Stimulated activated naive B cell treated with anti-CD40 and anti-IgM and Interleukin-4, amounts not matched to agents 10 μg/mL and 1 μg/mL and 100 μg/mL, for 72 hours (primary cell): ENCODE measurements around the gene LPP.

ENCODE experiments used
- ATAC-seq, 2 donors: fragments of 150-1000 bp; cut with Tn5 transposase; replicated peaks; 2 replicates each; pipeline ENCODE4 v1.10.0; 2021; ENCODE audit warnings: moderate library complexity in 1 of 2
- DNase-seq: peaks from one replicate; pipeline ENCODE4 v3.0.0; 2021
- H3K27ac Mint-ChIP-seq: one replicate; pipeline ENCODE4 v1.8.0; 2022; ENCODE audit warnings: mild to moderate bottlenecking, mixed read lengths
- H3K27me3 Mint-ChIP-seq, 2 donors: one replicate each; pipeline ENCODE4 v1.8.0; 2022; ENCODE audit warnings: mixed read lengths in 2 of 2
- H3K36me3 Mint-ChIP-seq, 2 donors: one replicate each; pipeline ENCODE4 v1.8.0; 2022; ENCODE audit warnings: mixed read lengths in 2 of 2, mild to moderate bottlenecking in 1 of 2
- H3K4me1 Mint-ChIP-seq, 2 donors: one replicate each; pipeline ENCODE4 v1.8.0; 2022; ENCODE audit warnings: mixed read lengths in 2 of 2, mild to moderate bottlenecking in 1 of 2
- H3K4me3 Mint-ChIP-seq, 2 donors: one replicate each; pipeline ENCODE4 v1.8.0; 2022; ENCODE audit warnings: mild to moderate bottlenecking in 2 of 2, mixed read lengths in 2 of 2, moderate library complexity in 1 of 2
- H3K9me3 Mint-ChIP-seq, 2 donors: one replicate each; pipeline ENCODE4 v1.8.0; 2022; ENCODE audit warnings: mixed read lengths in 2 of 2, mild to moderate bottlenecking in 1 of 2

The LPP gene

GRCh38 chr3:188583341-188584161 is 429.6 kb downstream of the LPP start:
- DNase-seq (peak; percentile 49), ATAC-seq (peak; percentile 78 to 83)
- peaks cover 13 to 29% of the 10 kb centered on the region in 2 donors for H3K4me1 Mint-ChIP-seq
- H3K4me3 Mint-ChIP-seq, result no peak overlapping the region
- H3K27me3 Mint-ChIP-seq, result no peaks in the 10 kb centered on the region
- peaks cover 0 to 1% of the 10 kb centered on the region in 2 donors for H3K9me3 Mint-ChIP-seq
- peaks cover 6 to 7% of the 10 kb centered on the region in 2 donors for H3K36me3 Mint-ChIP-seq
- no peak overlapping the region for H3K27ac Mint-ChIP-seq

GRCh38 chr3:188584162-188584529 is 430.2 kb downstream of the LPP start:
- peaks cover 0 to 1% of the 10 kb centered on the region in 2 donors for H3K9me3 Mint-ChIP-seq
- ATAC-seq (peak; percentile 50 to 57), DNase-seq (peak; percentile 26)
- peaks cover under 1 to 3% of the 10 kb centered on the region in 2 donors for H3K36me3 Mint-ChIP-seq
- H3K4me1 Mint-ChIP-seq, result peaks cover 11 to 25% of the 10 kb centered on the region in 2 donors
- no peak overlapping the region for H3K27ac Mint-ChIP-seq
- H3K4me3 Mint-ChIP-seq, result no peak overlapping the region
- no peaks in the 10 kb centered on the region for H3K27me3 Mint-ChIP-seq

GRCh38 chr3:188584958-188585689 is 431.2 kb downstream of the LPP start:
- Mint-ChIP-seq H3K27me3 (no peaks in the 10 kb centered on the region), H3K9me3 (peaks cover 0 to 1% of the 10 kb centered on the region in 2 donors), H3K36me3 (peaks cover 0 to 3% of the 10 kb centered on the region in 2 donors), H3K27ac (peak overlapping the region; percentile 60), H3K4me3 (peak overlapping the region in 1 of 2 donors; percentile 70), H3K4me1 (peaks cover 14 to 27% of the 10 kb centered on the region in 2 donors)
- DNase-seq (no peak), ATAC-seq (peak in 1 of 2 donors; percentile 22)

GRCh38 chr3:188589071-188589470 is 435.1 kb downstream of the LPP start:
- DNase-seq (no peak), ATAC-seq (no peak)
- Mint-ChIP-seq H3K9me3 (no peaks in the 10 kb centered on the region), H3K27me3 (no peaks in the 10 kb centered on the region), H3K27ac (no peak overlapping the region), H3K4me1 (peaks cover 25 to 30% of the 10 kb centered on the region in 2 donors), H3K4me3 (no peak overlapping the region), H3K36me3 (peaks cover 0 to 4% of the 10 kb centered on the region in 2 donors)

- no peak for ATAC-seq
These were observed 435.8 kb downstream of the LPP start for GRCh38 chr3:188589771-188590170.

GRCh38 chr3:188590557-188590956 is 436.6 kb downstream of the LPP start:
- H3K27ac Mint-ChIP-seq, result no peak overlapping the region
- ATAC-seq (no peak), DNase-seq (no peak)
- peaks cover 17 to 30% of the 10 kb centered on the region in 2 donors for H3K4me1 Mint-ChIP-seq
- no peaks in the 10 kb centered on the region for H3K27me3 Mint-ChIP-seq
- H3K9me3 Mint-ChIP-seq, result no peaks in the 10 kb centered on the region
- H3K36me3 Mint-ChIP-seq, result peaks cover 0 to 4% of the 10 kb centered on the region in 2 donors
- H3K4me3 Mint-ChIP-seq, result no peak overlapping the region

More at GRCh38 chr3:188589771-188590170, 435.8 kb downstream of the LPP start:
- Mint-ChIP-seq H3K4me1 (peaks cover 22 to 30% of the 10 kb centered on the region in 2 donors), H3K36me3 (peaks cover 0 to 4% of the 10 kb centered on the region in 2 donors), H3K9me3 (no peaks in the 10 kb centered on the region), H3K27me3 (no peaks in the 10 kb centered on the region), H3K27ac (no peak overlapping the region), H3K4me3 (no peak overlapping the region)
- DNase-seq, result no peak

GRCh38 chr3:188594139-188594538 is 440.2 kb downstream of the LPP start:
- ATAC-seq (no peak), DNase-seq (no peak)
- Mint-ChIP-seq H3K4me3 (no peak overlapping the region), H3K4me1 (peaks cover 9 to 27% of the 10 kb centered on the region in 2 donors), H3K36me3 (peaks cover 0 to 4% of the 10 kb centered on the region in 2 donors), H3K9me3 (no peaks in the 10 kb centered on the region), H3K27me3 (no peaks in the 10 kb centered on the region), H3K27ac (no peak overlapping the region)

- ATAC-seq, result no peak
- H3K36me3 Mint-ChIP-seq, result peaks cover 0 to 4% of the 10 kb centered on the region in 2 donors
- H3K4me3 Mint-ChIP-seq, result no peak overlapping the region
- no peaks in the 10 kb centered on the region for H3K9me3 Mint-ChIP-seq
- H3K27me3 Mint-ChIP-seq, result no peaks in the 10 kb centered on the region
- no peak overlapping the region for H3K27ac Mint-ChIP-seq
- DNase-seq, result no peak
- H3K4me1 Mint-ChIP-seq, result peaks cover 6 to 22% of the 10 kb centered on the region in 2 donors
These were observed 442.0 kb downstream of the LPP start for GRCh38 chr3:188595890-188596376.

GRCh38 chr3:188598894-188599293 is 444.9 kb downstream of the LPP start:
- Mint-ChIP-seq H3K4me3 (no peak overlapping the region), H3K27me3 (no peaks in the 10 kb centered on the region), H3K4me1 (peaks cover under 1 to 7% of the 10 kb centered on the region in 2 donors), H3K27ac (no peak overlapping the region), H3K9me3 (no peaks in the 10 kb centered on the region), H3K36me3 (peaks cover 0 to 1% of the 10 kb centered on the region in 2 donors)
- ATAC-seq (no peak), DNase-seq (no peak)

GRCh38 chr3:188602111-188602510 is 448.2 kb downstream of the LPP start:
- peaks cover 0 to 10% of the 10 kb centered on the region in 2 donors for H3K36me3 Mint-ChIP-seq

GRCh38 chr3:188602620-188603019 is 448.7 kb downstream of the LPP start:
- DNase-seq (no peak), ATAC-seq (no peak)
- no peaks in the 10 kb centered on the region for H3K9me3 Mint-ChIP-seq
- no peak overlapping the region for H3K27ac Mint-ChIP-seq
- no peaks in the 10 kb centered on the region for H3K27me3 Mint-ChIP-seq
- H3K4me1 Mint-ChIP-seq, result peaks cover 12 to 24% of the 10 kb centered on the region in 2 donors
- no peak overlapping the region for H3K4me3 Mint-ChIP-seq
- peaks cover 0 to 10% of the 10 kb centered on the region in 2 donors for H3K36me3 Mint-ChIP-seq

More at GRCh38 chr3:188602111-188602510, 448.2 kb downstream of the LPP start:
- Mint-ChIP-seq H3K4me3 (no peak overlapping the region), H3K4me1 (peaks cover 12 to 22% of the 10 kb centered on the region in 2 donors), H3K9me3 (no peaks in the 10 kb centered on the region), H3K27ac (no peak overlapping the region), H3K27me3 (no peaks in the 10 kb centered on the region)
- ATAC-seq (no peak), DNase-seq (no peak)

- ATAC-seq, result no peak
- Mint-ChIP-seq H3K4me3 (no peak overlapping the region), H3K27me3 (no peaks in the 10 kb centered on the region), H3K4me1 (peaks cover 18 to 31% of the 10 kb centered on the region in 2 donors), H3K9me3 (peaks cover 7 to 14% of the 10 kb centered on the region in 2 donors), H3K36me3 (peaks cover 13 to 29% of the 10 kb centered on the region in 2 donors), H3K27ac (no peak overlapping the region)
- no peak for DNase-seq
These were observed 450.7 kb downstream of the LPP start for GRCh38 chr3:188604651-188605050.

GRCh38 chr3:188605231-188605630 is 451.3 kb downstream of the LPP start:
- Mint-ChIP-seq H3K9me3 (peaks cover 7 to 14% of the 10 kb centered on the region in 2 donors), H3K27me3 (no peaks in the 10 kb centered on the region), H3K4me1 (peaks cover 18 to 31% of the 10 kb centered on the region in 2 donors), H3K36me3 (peaks cover 19 to 35% of the 10 kb centered on the region in 2 donors), H3K27ac (peak overlapping the region; percentile 20), H3K4me3 (no peak overlapping the region)
- DNase-seq (no peak), ATAC-seq (no peak)

- H3K9me3 Mint-ChIP-seq, result peaks cover 7 to 14% of the 10 kb centered on the region in 2 donors
- peaks cover 24 to 40% of the 10 kb centered on the region in 2 donors for H3K36me3 Mint-ChIP-seq
- peak overlapping the region; percentile 63 for H3K27ac Mint-ChIP-seq
- no peak overlapping the region for H3K4me3 Mint-ChIP-seq
- H3K4me1 Mint-ChIP-seq, result peaks cover 18 to 31% of the 10 kb centered on the region in 2 donors
- DNase-seq (no peak), ATAC-seq (no peak)
- H3K27me3 Mint-ChIP-seq, result no peaks in the 10 kb centered on the region
These were observed 451.9 kb downstream of the LPP start for GRCh38 chr3:188605905-188606304.
